Mononuclear cell (primary cell): ENCODE results near the gene PSTK. TPM values are rescaled to one million over a fixed set of nuclear protein-coding genes. Genes with fewer than 3 reads are reported as not detected.

Experiments used
- H3K27me3 ChIP-seq: 2 replicates; pipeline ENCODE4 v1.6.0; 2011; ENCODE audit warnings: low read length, control low read depth; ENCODE audit not compliant: insufficient read depth
- H3K4me1 ChIP-seq: 2 replicates; pipeline ENCODE4 v1.5.1; 2011; ENCODE audit warnings: mild to moderate bottlenecking, low read length, control low read depth; ENCODE audit not compliant: insufficient read depth
- H3K4me3 ChIP-seq: 2 replicates; pipeline ENCODE4 v1.5.1; 2011; ENCODE audit warnings: mild to moderate bottlenecking, low read length, moderate library complexity
- H3K9me3 ChIP-seq: 2 replicates; pipeline ENCODE4 v1.5.1; 2011; ENCODE audit warnings: low read depth, mild to moderate bottlenecking, control low read depth, low read length
- total RNA-seq: library from RNA; depleted of rRNA; stranded (reverse); fragments of >200 nt; gene quantifications from one replicate; pipeline ENCODE4 v1.2.3, GENCODE V29; 2012

Gene PSTK
- 8.4 TPM for total RNA-seq

- peak within 1 kb of the TSS; percentile 63 for H3K4me3 ChIP-seq
- no peaks in the 10 kb centered on the region for H3K9me3 ChIP-seq
- H3K4me1 ChIP-seq, result peaks cover 18% of the 10 kb centered on the region
- H3K27me3 ChIP-seq, result no peaks in the 10 kb centered on the region
Measured at GRCh38 chr10:122980209-122981065, at the start of gene PSTK. Gene PSTK, plus strand, starts transcription at chr10:122980401. Its CDS starts 79 bp downstream, at chr10:122980480.

GRCh38 chr10:122931088-122931906, 48.9 kb upstream of the PSTK start:
- Histone ChIP-seq H3K27me3 (no peaks in the 10 kb centered on the region), H3K4me1 (no peaks in the 10 kb centered on the region)

GRCh38 chr10:122939133-122939855, 40.9 kb upstream of the PSTK start:
- no peak overlapping the region for H3K4me3 ChIP-seq
- H3K4me1 ChIP-seq, result no peaks in the 10 kb centered on the region
- H3K9me3 ChIP-seq, result no peaks in the 10 kb centered on the region
- H3K27me3 ChIP-seq, result no peaks in the 10 kb centered on the region

More at GRCh38 chr10:122931088-122931906, 48.9 kb upstream of the PSTK start:
- no peak overlapping the region for H3K4me3 ChIP-seq
- no peaks in the 10 kb centered on the region for H3K9me3 ChIP-seq

GRCh38 chr10:122939856-122940543, 40.2 kb upstream of the PSTK start:
- no peaks in the 10 kb centered on the region for H3K27me3 ChIP-seq
- no peak overlapping the region for H3K4me3 ChIP-seq
- H3K9me3 ChIP-seq, result no peaks in the 10 kb centered on the region
- no peaks in the 10 kb centered on the region for H3K4me1 ChIP-seq

- Histone ChIP-seq H3K9me3 (no peaks in the 10 kb centered on the region), H3K4me3 (no peak overlapping the region)
Measured at GRCh38 chr10:122949296-122949695, 30.9 kb upstream of the PSTK start.

GRCh38 chr10:122953902-122954730, 26.1 kb upstream of the PSTK start, which contains the start of gene C10orf88:
Gene C10orf88, minus strand, starts transcription at chr10:122954227. Its CDS starts 49 bp downstream, at chr10:122954178.
- peaks cover 14% of the 10 kb centered on the region for H3K4me1 ChIP-seq
- H3K4me3 ChIP-seq, result peak within 1 kb of the TSS; percentile 63
- H3K9me3 ChIP-seq, result no peaks in the 10 kb centered on the region
- peaks cover 3% of the 10 kb centered on the region for H3K27me3 ChIP-seq

More at GRCh38 chr10:122949296-122949695, 30.9 kb upstream of the PSTK start:
- H3K4me1 ChIP-seq, result peaks cover 10% of the 10 kb centered on the region
- H3K27me3 ChIP-seq, result no peaks in the 10 kb centered on the region

- Histone ChIP-seq H3K4me1 (peaks cover 14% of the 10 kb centered on the region), H3K4me3 (no peak overlapping the region), H3K27me3 (peaks cover 3% of the 10 kb centered on the region)
Measured at GRCh38 chr10:122954731-122955050, 25.5 kb upstream of the PSTK start.

GRCh38 chr10:122955892-122956291, 24.3 kb upstream of the PSTK start:
- Histone ChIP-seq H3K4me1 (peaks cover 14% of the 10 kb centered on the region), H3K27me3 (peaks cover 3% of the 10 kb centered on the region), H3K9me3 (no peaks in the 10 kb centered on the region), H3K4me3 (no peak overlapping the region)

More at GRCh38 chr10:122954731-122955050, 25.5 kb upstream of the PSTK start:
- no peaks in the 10 kb centered on the region for H3K9me3 ChIP-seq

- Histone ChIP-seq H3K9me3 (no peaks in the 10 kb centered on the region), H3K27me3 (peaks cover 8% of the 10 kb centered on the region), H3K4me3 (no peak overlapping the region), H3K4me1 (peaks cover 14% of the 10 kb centered on the region)
Measured at GRCh38 chr10:122957474-122957873, 22.7 kb upstream of the PSTK start.

- H3K9me3 ChIP-seq, result peaks cover 9% of the 10 kb centered on the region
- H3K27me3 ChIP-seq, result peaks cover 6% of the 10 kb centered on the region
- H3K4me1 ChIP-seq, result no peaks in the 10 kb centered on the region
- no peak overlapping the region for H3K4me3 ChIP-seq
Measured at GRCh38 chr10:122962405-122962804, 17.8 kb upstream of the PSTK start.

GRCh38 chr10:122966879-122967278, 13.3 kb upstream of the PSTK start:
- no peaks in the 10 kb centered on the region for H3K4me1 ChIP-seq
- peaks cover 13% of the 10 kb centered on the region for H3K9me3 ChIP-seq
- H3K27me3 ChIP-seq, result peaks cover 12% of the 10 kb centered on the region
- no peak overlapping the region for H3K4me3 ChIP-seq

GRCh38 chr10:122968698-122969097, 11.5 kb upstream of the PSTK start:
- Histone ChIP-seq H3K4me1 (no peaks in the 10 kb centered on the region), H3K27me3 (peaks cover 8% of the 10 kb centered on the region), H3K4me3 (no peak overlapping the region), H3K9me3 (peaks cover 13% of the 10 kb centered on the region)

GRCh38 chr10:122974023-122974422, 6.2 kb upstream of the PSTK start:
- Histone ChIP-seq H3K9me3 (no peaks in the 10 kb centered on the region), H3K27me3 (no peaks in the 10 kb centered on the region), H3K4me1 (no peaks in the 10 kb centered on the region), H3K4me3 (no peak overlapping the region)
